Keratinocyte (primary cell): Measurements from ENCODE around the gene C4orf51. TPM values are rescaled to one million over a fixed set of nuclear protein-coding genes. Genes with fewer than 3 reads are reported as not detected.

Experiments used
- DNase-seq: peaks from one replicate; pipeline ENCODE4 v3.0.0-alpha.2; 2011; ENCODE audit warnings: low read depth, missing footprints, low spot score
- FAIRE-seq: peaks from 2 replicates; lab custom pipeline; 2011; peaks lifted over from hg19 to GRCh38; lab: Jason Lieb, UNC
- H2AFZ ChIP-seq: 2 replicates; pipeline ENCODE4 v1.6.0; 2012; ENCODE audit warnings: low read length, control low read depth, inconsistent platforms; ENCODE audit not compliant: control insufficient read depth
- H3K27ac ChIP-seq: 2 replicates; pipeline ENCODE4 v1.5.1; 2011; ENCODE audit warnings: low read length; ENCODE audit not compliant: control insufficient read depth, insufficient read depth
- H3K27me3 ChIP-seq: 3 replicates; pipeline ENCODE4 v1.6.0; 2011; ENCODE audit warnings: low read length; ENCODE audit not compliant: control insufficient read depth, insufficient read depth; ENCODE audit errors: extremely low read depth
- H3K36me3 ChIP-seq, 2 experiments: 2 replicates in 1 of 2; 3 replicates in 1 of 2; pipeline ENCODE4 v1.5.1; 2011; ENCODE audit warnings: low read length in 2 of 2, mild to moderate bottlenecking in 1 of 2; ENCODE audit not compliant: control insufficient read depth in 2 of 2, insufficient read depth in 2 of 2; ENCODE audit errors: extremely low read depth in 1 of 2
- H3K4me1 ChIP-seq: 3 replicates; pipeline ENCODE4 v1.5.1; 2011; ENCODE audit warnings: low read length; ENCODE audit not compliant: control insufficient read depth, insufficient read depth; ENCODE audit errors: extremely low read depth
- H3K4me2 ChIP-seq: 3 replicates; pipeline ENCODE4 v1.6.0; 2011; ENCODE audit warnings: low read depth, low read length; ENCODE audit not compliant: control insufficient read depth, insufficient read depth; ENCODE audit errors: extremely low read depth
- H3K4me3 ChIP-seq, 3 experiments: fragments of 200-600 bp in 1 of 3; sonication (generic) in 1 of 3; 2 replicates in 2 of 3; 3 replicates in 1 of 3; pipeline ENCODE4 v1.5.1; 2011 to 2016; ENCODE audit warnings: low read length in 3 of 3, mild to moderate bottlenecking in 3 of 3, control low read depth in 2 of 3, inconsistent platforms in 1 of 3, low read depth in 1 of 3, mixed read lengths in 1 of 3, mixed run types in 1 of 3, moderate library complexity in 1 of 3; ENCODE audit not compliant: control insufficient read depth in 2 of 3, insufficient read depth in 2 of 3; ENCODE audit errors: extremely low read depth in 1 of 3
- H3K79me2 ChIP-seq: 2 replicates; pipeline ENCODE4 v1.6.0; 2012; ENCODE audit warnings: low read length; ENCODE audit not compliant: control insufficient read depth, insufficient read depth
- H3K9ac ChIP-seq: 3 replicates; pipeline ENCODE4 v1.6.0; 2011; ENCODE audit warnings: low read length; ENCODE audit not compliant: control insufficient read depth, insufficient read depth; ENCODE audit errors: extremely low read depth
- H3K9me1 ChIP-seq: 3 replicates; pipeline ENCODE4 v1.6.0; 2011; ENCODE audit warnings: low read length; ENCODE audit not compliant: control insufficient read depth, insufficient read depth; ENCODE audit errors: extremely low read depth
- H3K9me3 ChIP-seq: 2 replicates; pipeline ENCODE4 v1.5.1; 2012; ENCODE audit warnings: low read depth, low read length; ENCODE audit not compliant: control insufficient read depth
- H4K20me1 ChIP-seq: 3 replicates; pipeline ENCODE4 v1.6.0; 2011; ENCODE audit warnings: low read length; ENCODE audit not compliant: control insufficient read depth, insufficient read depth; ENCODE audit errors: extremely low read depth
- CTCF ChIP-seq, 3 experiments: IDR thresholded peaks in 1 of 3; conservative IDR thresholded peaks in 1 of 3; optimal IDR thresholded peaks in 1 of 3; 2 replicates in 2 of 3; 3 replicates in 1 of 3; pipeline versions ENCODE3 to v1.5.1; 2011; ENCODE audit warnings: low read length in 3 of 3, mild to moderate bottlenecking in 3 of 3, moderate library complexity in 2 of 3, control low read depth in 1 of 3, inconsistent platforms in 1 of 3; ENCODE audit not compliant: insufficient read depth in 2 of 3; ENCODE audit errors: extremely low read depth in 1 of 3
- EZH2 ChIP-seq: IDR thresholded peaks from one replicate; pipeline ENCODE4 v1.6.1; 2012; ENCODE audit warnings: inconsistent platforms, mild to moderate bottlenecking, low read length, moderate library complexity
- dilution Hi-C: fragments of 300-500 bp; cut with MboI; formaldehyde crosslinking; loops from one replicate; pipeline ENCODE4 v1.7.0; 2020; ENCODE audit warnings: low sequenced_read_pairs; ENCODE audit not compliant: extremely low pct_ligation_motif_present
- polyA plus RNA-seq, 5 experiments: library from polyadenylated mRNA; depleted of rRNA in 3 of 5; stranded (reverse) in 3 of 5; stranded (forward) in 1 of 5; unstranded in 1 of 5; fragments of >200 nt; gene quantifications; 1 replicate in 1 of 5; 2 replicates in 3 of 5; 3 replicates in 1 of 5; pipeline versions ENCODE4 v1.2.1 to v1.2.3, GENCODE V29; 2011 to 2012; ENCODE audit warnings: missing spikeins in 2 of 5, low read depth in 1 of 5, low replicate concordance in 1 of 5

C4orf51 gene
- polyA plus RNA-seq, 1 donor (not counting 4 experiments of a cell fraction or from before 2014, with no cell fraction given) = not detected

- H3K4me2 ChIP-seq = no peak overlapping the region
- FAIRE-seq (no peak), DNase-seq (no peak)
- H3K27ac ChIP-seq = no peak overlapping the region
- H3K79me2 ChIP-seq = no peaks in the 10 kb centered on the region
- H3K9ac ChIP-seq = no peak overlapping the region
- no peak for TF ChIP-seq CTCF (optimal IDR thresholded peaks at IDR 0.05 in 1 of 3, IDR thresholded peaks at IDR 0.05 in 1 of 3, conservative IDR thresholded peaks at IDR 0.05 in 1 of 3; ENCODE audit: extremely low read depth in 1 of 3, insufficient read depth in 2 of 3, low read length in 3 of 3)
- no peak for TF ChIP-seq EZH2
- no peaks in the 10 kb centered on the region for H3K9me1 ChIP-seq
- H3K27me3 ChIP-seq = no peaks in the 10 kb centered on the region
- H3K4me3 ChIP-seq = no peak overlapping the region
- H3K4me1 ChIP-seq = no peaks in the 10 kb centered on the region
- dilution Hi-C loops = no loop called here
- H4K20me1 ChIP-seq = no peaks in the 10 kb centered on the region
- no peaks in the 10 kb centered on the region for H3K9me3 ChIP-seq
- H3K36me3 ChIP-seq = no peaks in the 10 kb centered on the region
- no peak overlapping the region for H2AFZ ChIP-seq
Observed at GRCh38 chr4:145743641-145744040, 63.7 kb downstream of the C4orf51 start.

GRCh38 chr4:145755802-145756201 is 75.9 kb downstream of the C4orf51 start:
- no peaks in the 10 kb centered on the region for H3K79me2 ChIP-seq
- no peak overlapping the region for H2AFZ ChIP-seq
- H3K27ac ChIP-seq = no peak overlapping the region
- H3K9me3 ChIP-seq = no peaks in the 10 kb centered on the region
- dilution Hi-C loops = no loop called here
- H3K4me1 ChIP-seq = no peaks in the 10 kb centered on the region
- no peaks in the 10 kb centered on the region for H4K20me1 ChIP-seq
- TF ChIP-seq EZH2 (no peak), CTCF (optimal IDR thresholded peaks at IDR 0.05 in 1 of 3, IDR thresholded peaks at IDR 0.05 in 1 of 3, conservative IDR thresholded peaks at IDR 0.05 in 1 of 3; ENCODE audit: extremely low read depth in 1 of 3, insufficient read depth in 2 of 3, low read length in 3 of 3) (no peak)
- FAIRE-seq (no peak), DNase-seq (no peak)
- no peak overlapping the region for H3K4me2 ChIP-seq
- no peaks in the 10 kb centered on the region for H3K9me1 ChIP-seq
- H3K9ac ChIP-seq = no peak overlapping the region
- H3K4me3 ChIP-seq = no peak overlapping the region
- H3K36me3 ChIP-seq = peaks cover 2 to 4% of the 10 kb centered on the region in 2 experiments
- H3K27me3 ChIP-seq = no peaks in the 10 kb centered on the region
